Stimulated activated CD4-positive, alpha-beta T cell treated with anti-CD3 and anti-CD28 coated beads, Interleukin-1b, Interleukin-23, amount 100 ng/mL, for 24 hours (primary cell): ENCODE results near the gene ANKRD2.

Experiments used
- DNase-seq, 4 experiments: peaks; one replicate each; pipeline ENCODE4 v3.0.0-alpha.2; 2020; ENCODE audit warnings: low read depth in 4 of 4, low spot score in 1 of 4

ANKRD2 gene

DNA sequence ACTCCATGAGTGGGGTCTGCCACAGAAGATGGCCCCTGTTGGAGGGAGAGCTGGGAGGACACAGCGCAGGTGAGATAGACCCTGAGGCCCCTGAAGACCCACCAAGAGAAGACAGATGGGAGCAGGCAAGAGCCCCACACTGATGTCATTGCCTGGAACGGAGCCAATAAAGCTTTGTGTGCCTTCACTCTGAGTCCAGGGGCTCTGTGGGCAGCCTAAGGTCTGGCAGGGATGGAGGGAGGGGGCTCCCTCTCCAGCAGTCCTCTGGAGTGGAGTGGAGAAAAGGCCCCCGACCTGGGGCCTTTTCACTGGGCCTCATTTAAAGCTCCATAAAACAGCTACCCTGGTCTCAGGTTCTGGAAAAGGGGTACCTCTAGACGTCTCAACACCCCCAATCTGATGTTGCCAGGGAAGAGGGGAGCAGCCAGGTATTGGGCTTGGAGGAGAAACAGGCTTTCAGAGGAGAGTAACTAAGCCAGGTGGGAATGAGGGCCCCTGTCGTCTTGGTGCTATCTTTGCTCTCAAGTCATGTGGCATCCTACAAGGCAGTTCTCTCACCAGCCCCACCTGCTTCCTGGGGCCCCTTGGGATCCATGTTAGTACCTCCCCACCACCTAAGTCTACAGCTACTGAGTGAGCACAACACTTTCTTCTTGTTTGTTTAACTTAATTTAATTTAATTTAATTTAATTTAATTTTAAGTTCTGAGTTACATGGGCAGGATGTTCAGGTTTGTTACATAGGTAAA is 18.3 kb downstream of the ANKRD2 start:
- DNase-seq: no peak

DNA sequence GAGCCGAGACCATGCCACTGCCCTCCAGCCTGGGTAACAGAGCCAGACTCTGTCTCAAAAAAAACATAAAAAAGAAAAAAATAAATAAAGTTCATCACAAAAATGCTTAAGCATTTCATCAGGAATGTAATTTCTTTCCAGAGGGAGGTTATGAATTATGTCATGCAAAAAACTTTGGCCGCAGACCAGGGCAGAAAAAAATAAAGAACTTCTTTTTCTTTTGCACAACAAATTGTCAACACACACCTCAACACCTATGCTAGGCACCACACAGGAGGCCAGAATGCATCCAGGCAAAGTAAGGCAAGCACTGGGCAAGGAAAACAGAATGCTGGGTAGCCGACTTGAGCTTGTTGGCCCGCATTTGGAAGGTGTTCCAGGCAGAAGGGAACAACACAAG is 20.8 kb downstream of the ANKRD2 start:
- no peak for DNase-seq

DNA sequence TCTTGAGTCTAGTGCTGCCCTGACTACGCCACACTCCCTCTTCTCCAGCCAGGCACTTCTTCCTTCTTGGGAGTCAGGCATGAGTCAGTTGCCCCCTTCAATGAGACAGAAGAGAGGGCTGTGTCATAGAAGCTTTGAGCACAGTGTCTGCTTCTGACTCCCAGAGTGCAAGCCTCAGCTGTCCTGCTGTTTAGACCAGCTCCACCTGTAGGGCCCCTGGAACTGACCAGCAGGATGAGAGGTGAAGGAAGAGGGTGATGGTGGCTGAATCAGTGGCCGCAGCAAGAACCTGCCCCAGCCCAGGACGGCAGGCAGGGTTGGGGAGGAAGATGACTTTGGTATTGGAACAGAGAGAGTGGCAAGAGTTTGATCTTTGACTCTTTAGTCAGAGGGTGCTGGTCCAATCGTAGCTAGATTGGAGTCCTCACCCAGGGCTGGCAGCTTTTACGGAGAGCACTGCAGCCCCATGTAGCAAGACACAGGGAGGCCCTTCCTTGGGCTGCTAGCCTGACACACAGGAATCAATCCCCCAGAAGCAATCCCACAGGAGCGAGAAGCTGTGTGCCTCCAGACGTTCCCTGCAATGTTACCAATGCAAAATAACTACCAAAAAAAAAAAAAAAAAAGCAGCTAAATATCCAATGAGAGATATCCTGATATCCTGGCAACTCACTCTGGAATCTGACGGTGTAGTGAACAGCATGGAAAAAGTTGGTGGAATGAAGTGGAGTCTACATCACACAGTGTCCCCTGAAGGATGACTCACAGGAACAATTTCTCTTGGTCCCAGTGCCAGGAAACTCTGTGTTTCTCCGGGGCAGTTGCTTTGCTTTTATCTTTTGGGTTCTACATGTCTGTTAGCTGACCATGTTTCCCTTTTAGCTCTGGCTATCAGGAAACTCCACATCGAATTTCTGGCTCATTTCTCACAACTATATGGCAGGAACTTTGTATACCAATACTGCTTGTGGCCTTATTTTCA is 23.8 kb downstream of the ANKRD2 start:
- no peak for DNase-seq

GRCh38 chr10:97597778-97598177 is 25.2 kb downstream of the ANKRD2 start:
- DNase-seq: no peak

GRCh38 chr10:97598407-97599271 is 26.1 kb downstream of the ANKRD2 start:
- DNase-seq: no peak

DNA sequence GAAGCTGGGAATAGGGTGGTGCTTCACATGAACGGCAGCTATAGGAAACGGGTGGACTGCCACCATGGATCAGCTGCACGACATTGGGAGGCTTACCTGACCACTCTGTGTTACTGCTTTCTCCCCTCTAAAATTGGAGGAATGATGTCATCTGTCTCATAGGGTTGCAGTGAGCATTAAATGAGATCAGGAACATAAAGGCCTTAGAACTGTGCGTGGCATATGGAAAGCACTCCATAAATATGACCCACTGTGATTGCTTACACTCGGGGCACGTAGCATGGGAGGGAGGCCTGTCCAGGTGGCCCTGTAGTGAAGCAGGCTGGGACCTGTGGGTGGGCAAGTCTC is 26.7 kb downstream of the ANKRD2 start:
- no peak for DNase-seq

- no peak for DNase-seq
Measured at GRCh38 chr10:97600616-97601015, 28.0 kb downstream of the ANKRD2 start.

DNA sequence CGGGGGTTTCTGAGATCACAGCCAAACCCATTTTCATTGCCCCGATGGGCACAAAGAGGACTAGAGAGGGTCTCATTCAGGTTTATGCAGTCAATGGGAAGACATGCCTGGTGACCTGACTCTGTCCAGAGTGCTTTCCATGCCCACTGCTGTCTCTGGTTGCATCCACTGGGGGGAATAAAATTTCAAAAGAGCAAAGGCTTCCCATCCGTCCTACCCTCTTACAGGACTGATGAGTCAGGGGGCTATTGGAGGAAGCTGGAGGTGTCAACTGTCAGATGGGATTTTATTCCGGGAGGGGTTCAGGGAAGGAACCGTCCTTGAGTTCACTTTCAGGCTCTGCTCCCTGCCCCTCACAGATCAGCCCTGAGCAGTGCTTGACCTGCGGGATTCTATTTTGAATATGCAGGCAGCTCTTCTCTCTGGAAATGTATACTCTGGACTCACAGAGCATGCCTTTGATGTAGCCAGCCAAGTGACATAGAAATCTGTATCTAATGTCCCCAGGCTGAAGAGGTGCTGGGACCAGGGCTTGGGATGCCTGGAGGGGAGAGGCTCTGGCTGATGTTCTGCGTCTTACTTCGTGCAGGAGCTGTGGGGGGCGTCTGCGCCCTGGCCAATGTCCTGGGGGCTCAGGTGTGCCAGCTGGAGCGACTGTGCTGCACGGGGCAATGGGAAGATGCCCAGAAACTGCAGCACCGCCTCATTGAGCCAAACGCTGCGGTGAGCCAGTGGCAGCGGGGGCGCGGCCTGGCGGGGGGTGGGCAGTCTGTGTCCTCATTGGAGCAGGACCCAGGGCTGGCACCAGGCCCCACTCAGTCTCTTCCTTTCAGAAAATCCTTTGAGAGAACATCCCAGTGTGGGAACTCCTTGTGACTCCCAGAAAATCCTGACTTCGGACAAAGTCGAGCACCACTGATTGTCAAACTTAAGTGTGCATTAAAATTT is 29.0 kb downstream of the ANKRD2 start:
- no peak for DNase-seq

- DNase-seq: no peak
Measured at GRCh38 chr10:97607095-97607636, 34.6 kb downstream of the ANKRD2 start.

DNA sequence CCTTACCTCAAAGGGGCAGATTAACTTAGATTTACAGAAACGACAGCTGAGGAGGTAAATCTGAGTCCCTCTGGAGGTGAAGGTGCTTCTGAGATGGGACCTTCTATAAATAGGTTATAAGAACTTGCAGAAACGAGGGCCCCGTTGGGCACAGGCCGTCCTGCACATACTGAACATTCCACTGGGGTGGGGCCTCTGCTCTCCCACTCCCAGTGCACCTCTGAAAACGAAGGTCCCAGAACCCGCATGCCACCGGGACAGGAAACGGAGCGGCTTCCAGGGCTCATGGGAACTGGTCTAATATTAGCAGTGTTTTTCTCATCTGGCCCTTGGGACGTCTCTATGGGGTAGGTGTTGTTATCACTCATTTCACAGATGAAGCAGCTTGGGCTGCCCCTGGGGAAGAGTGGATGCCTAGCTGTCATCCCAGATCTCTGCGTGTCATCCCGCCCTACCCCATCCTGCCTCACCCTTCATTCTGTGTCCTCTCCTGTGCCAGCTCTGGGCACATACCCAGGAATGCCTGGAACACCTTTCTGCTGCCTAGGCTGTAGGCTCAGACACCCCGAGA is 36.5 kb downstream of the ANKRD2 start:
- DNase-seq: no peak

DNA sequence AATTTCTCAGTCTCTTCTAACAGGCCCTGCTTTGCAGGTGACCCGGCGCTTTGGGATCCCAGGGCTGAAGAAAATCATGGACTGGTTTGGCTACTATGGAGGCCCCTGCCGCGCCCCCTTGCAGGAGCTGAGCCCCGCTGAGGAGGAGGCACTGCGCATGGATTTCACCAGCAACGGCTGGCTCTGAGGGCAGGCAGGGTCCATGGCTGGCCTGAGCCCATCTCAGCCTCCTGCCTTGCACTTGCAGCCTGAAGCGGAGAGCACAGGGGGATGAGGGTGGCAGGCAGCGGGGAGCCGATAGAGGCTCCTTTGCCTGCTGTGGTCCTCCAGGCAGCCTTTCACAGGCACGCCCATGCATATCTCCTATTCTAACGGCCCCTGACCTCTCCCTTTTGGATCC is 38.9 kb downstream of the ANKRD2 start:
- no peak for DNase-seq

DNA sequence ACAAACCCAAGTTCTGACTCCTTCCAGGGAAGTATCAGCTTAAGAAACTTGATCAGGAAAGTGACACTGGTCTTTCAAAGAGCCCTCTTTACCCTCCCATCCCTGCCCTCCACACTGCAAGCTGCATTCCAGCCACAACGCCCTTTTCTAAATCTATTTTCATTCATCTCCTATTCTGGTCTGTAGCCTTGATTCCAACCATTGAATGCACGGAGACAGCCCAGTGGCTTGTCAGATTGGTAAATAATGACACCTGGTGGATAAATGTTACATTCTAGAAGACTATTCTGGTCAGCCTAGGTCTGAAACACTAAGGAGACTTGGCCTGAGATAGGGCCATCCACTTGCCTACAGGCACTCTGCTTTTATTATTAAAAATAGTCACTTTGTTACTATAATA is 39.8 kb downstream of the ANKRD2 start:
- no peak for DNase-seq

GRCh38 chr10:97618285-97618684 is 45.7 kb downstream of the ANKRD2 start:
- DNase-seq: no peak

DNA sequence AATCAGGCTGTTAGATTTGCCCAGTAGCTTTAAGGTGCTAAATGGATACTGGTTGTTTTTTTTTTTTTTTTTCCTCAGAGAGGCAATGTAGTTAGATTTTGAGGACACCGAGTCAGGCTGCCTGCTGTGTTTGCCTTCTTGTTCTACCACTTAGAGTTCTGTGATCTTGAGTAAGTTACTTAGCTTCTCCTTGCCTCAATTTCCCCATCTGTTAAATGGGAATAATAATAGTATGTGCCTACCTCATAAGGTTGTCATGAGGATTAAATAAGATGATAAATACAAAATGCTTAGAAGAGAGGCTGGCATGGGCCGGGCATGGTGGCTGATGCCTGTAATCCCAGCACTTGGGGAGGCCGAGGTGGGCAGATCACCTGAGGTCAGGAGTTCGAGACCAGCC is 46.2 kb downstream of the ANKRD2 start:
- no peak for DNase-seq

GRCh38 chr10:97623277-97623676 is 50.7 kb downstream of the ANKRD2 start:
- no peak for DNase-seq

DNA sequence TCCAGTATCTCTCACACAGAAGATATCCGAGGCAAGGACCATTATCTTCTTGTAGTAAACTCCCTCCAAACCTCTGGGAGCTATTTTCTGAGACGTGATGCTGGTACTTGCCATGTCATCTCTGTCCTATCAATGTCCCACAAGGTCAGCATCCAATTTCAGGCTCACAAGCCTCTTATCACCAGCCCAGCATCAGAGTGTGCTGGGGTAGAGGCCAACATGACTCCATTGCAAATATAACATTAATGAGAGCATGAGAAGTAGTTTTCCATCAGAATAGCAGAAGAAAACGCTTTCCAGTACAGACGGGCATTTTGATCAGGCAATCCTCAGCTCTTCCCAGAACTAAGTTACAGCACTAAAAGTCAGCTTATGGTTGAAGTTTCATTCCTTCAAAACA is 55.2 kb downstream of the ANKRD2 start:
- no peak for DNase-seq

- DNase-seq: no peak
Measured at GRCh38 chr10:97628228-97628627, 55.6 kb downstream of the ANKRD2 start.

GRCh38 chr10:97629289-97629688 is 56.7 kb downstream of the ANKRD2 start:
- no peak for DNase-seq

DNA sequence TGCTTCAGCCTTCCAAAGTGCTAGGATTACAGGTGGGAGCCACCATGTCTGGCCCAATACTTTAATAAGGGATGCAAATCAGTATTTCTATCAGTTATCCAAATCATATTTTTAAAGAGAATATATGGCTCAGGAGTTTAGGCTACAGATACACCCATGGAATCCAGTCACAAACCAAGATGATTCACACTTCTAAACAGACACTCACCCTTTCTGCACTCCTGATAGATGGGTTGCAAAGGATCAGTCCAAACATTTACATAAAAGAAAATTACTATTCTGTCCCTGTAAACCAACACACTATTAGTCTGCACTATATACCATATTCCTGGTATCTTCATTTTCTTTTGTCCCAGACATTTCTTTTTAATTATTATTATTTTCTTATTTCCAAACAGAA is 58.5 kb downstream of the ANKRD2 start:
- DNase-seq: no peak
